HEK293T (cell line): ENCODE measurements around the gene PODNL1.
"Not testable (repeated sequence)": the region's sequence is repeated elsewhere in the genome, so short reads cannot be mapped to it uniquely, and the experiment has no call there.

Experiments
- ARNT ChIP-seq: fragments of 450-650 bp; IDR thresholded peaks from 2 replicates; pipeline ENCODE4 v1.6.1; 2017; ENCODE audit warnings: mild to moderate bottlenecking
- BHLHE40 ChIP-seq: fragments of 450-650 bp; IDR thresholded peaks from 2 replicates; pipeline ENCODE4 v1.6.1; 2016; ENCODE audit warnings: mild to moderate bottlenecking, moderate library complexity, borderline replicate concordance
- CTBP1 ChIP-seq: fragments of 450-650 bp; IDR thresholded peaks from 2 replicates; pipeline ENCODE4 v1.6.1; 2016; ENCODE audit warnings: borderline replicate concordance
- ELF4 ChIP-seq: fragments of 450-650 bp; IDR thresholded peaks from 2 replicates; pipeline ENCODE4 v1.6.1; 2017; ENCODE audit warnings: antibody characterized with exemption
- FOXA1 ChIP-seq: fragments of 450-650 bp; IDR thresholded peaks from 2 replicates; pipeline ENCODE4 v1.6.1; 2016; ENCODE audit warnings: mild to moderate bottlenecking
- FOXM1 ChIP-seq: fragments of 450-650 bp; IDR thresholded peaks from 2 replicates; pipeline ENCODE4 v1.6.1; 2017; ENCODE audit warnings: mild to moderate bottlenecking, borderline replicate concordance
- NFRKB ChIP-seq: fragments of 450-650 bp; IDR thresholded peaks from 2 replicates; pipeline ENCODE4 v1.6.1; 2016; ENCODE audit warnings: mild to moderate bottlenecking, moderate library complexity
- PKNOX1 ChIP-seq: fragments of 450-650 bp; IDR thresholded peaks from 2 replicates; pipeline ENCODE4 v1.6.1; 2016
- SUZ12 ChIP-seq: fragments of 450-650 bp; IDR thresholded peaks from 2 replicates; pipeline ENCODE4 v1.6.1; 2016; ENCODE audit warnings: mild to moderate bottlenecking
- TARDBP ChIP-seq: fragments of 450-650 bp; IDR thresholded peaks from 2 replicates; pipeline ENCODE4 v1.6.1; 2016

- TF ChIP-seq NFRKB, PKNOX1, TARDBP, FOXA1, ELF4, SUZ12, BHLHE40, FOXM1, CTBP1, ARNT: not testable (repeated sequence)
Observed at GRCh38 chr19:13973479-13973878, 35.3 kb upstream of the PODNL1 start.
